HG03135 (cell line): ENCODE measurements around the gene ASPA.
"Not testable (repeated sequence)": the region's sequence is repeated elsewhere in the genome, so short reads cannot be mapped to it uniquely, and the experiment has no call there.

Experiments used
- ATAC-seq: cut with Tn5 transposase; IDR thresholded peaks from one replicate; pipeline ENCODE4 v1.9.1; 2021; ENCODE audit warnings: mild to moderate bottlenecking, moderate library complexity; ENCODE audit not compliant: unreplicated experiment

Gene ASPA

DNA sequence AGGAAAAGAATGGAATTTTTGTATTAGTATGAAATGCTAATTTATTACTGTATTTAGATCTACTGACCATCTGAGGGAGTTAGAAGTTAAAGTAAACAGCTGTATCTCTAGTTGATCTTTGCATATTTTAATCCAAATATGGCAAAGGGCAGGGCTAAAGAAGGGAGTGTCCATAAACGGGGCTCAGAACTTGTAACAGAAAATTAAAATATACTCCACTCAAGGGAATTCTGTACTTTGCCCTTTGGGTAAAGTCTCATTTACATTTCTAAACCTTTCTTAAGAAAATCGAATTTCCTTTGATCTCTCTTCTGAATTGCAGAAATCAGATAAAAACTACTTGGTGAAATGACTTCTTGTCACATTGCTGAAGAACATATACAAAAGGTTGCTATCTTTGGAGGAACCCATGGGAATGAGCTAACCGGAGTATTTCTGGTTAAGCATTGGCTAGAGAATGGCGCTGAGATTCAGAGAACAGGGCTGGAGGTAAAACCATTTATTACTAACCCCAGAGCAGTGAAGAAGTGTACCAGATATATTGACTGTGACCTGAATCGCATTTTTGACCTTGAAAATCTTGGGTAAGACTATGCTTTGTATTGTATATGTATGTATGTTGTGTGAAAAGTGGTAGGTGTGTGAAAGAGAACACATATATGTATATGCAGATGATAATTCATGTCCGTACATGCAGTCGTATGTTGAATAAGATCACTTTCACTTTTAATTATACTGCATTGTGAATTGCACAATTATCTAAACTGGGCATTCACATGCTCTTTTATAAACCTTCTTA, at the start of gene ASPA:
TSS of gene ASPA (plus strand) at position 186 of the 799 bp plus-strand sequence. CDS start at position 349, 163 bp downstream.
- ATAC-seq: no peak

- ATAC-seq: not testable (repeated sequence)
These were observed 42.6 kb upstream of the ASPA start for GRCh38 chr17:3433215-3433614.

DNA sequence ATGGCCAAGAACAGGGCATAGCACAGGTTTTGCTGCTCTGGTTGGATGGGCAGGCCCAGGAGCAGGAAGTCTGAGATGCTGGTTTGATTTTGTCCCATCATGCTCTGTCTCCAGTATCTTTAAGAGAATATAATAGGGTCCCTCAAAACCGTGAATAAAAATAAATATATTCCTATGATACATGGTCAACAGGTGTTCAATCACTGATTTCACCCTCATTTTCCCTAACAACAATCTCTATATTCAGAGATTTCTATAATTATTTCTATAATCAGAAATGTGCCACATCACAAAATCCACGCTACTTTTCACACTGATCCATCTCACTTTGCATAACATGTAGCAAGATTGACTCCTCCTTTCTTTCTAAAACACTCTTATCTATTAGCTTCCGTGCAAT, 42.1 kb upstream of the ASPA start, which contains the start of gene OR1E2:
TSS of gene OR1E2 (minus strand) at position 101 of the 400 bp plus-strand sequence. CDS start at position 101, 0 bp downstream.
- no peak for ATAC-seq

- no peak for ATAC-seq
These were observed 37.4 kb upstream of the ASPA start for GRCh38 chr17:3438368-3438767.

DNA sequence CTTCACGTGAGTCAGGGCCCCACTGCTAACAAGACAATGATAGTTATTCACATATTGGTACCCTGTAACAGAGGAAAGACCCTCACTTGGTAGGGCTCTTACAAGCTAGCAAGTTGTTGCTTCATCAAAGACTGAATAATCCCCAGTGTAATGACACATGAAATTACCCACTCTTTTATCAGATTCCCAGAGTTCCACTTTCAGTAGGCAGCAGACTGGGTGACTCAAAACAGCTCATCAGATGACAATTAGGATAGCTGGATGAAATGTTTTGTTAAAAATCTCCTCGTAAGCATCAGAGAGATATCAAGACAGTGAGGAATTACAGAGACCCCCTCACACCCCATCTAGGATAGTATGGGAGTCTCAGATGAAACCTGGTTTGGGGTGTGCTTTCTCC, 35.3 kb upstream of the ASPA start:
- ATAC-seq: no peak

GRCh38 chr17:3447625-3448024, 28.2 kb upstream of the ASPA start:
- no peak for ATAC-seq

GRCh38 chr17:3448059-3448665, 27.6 kb upstream of the ASPA start:
- ATAC-seq: no peak

DNA sequence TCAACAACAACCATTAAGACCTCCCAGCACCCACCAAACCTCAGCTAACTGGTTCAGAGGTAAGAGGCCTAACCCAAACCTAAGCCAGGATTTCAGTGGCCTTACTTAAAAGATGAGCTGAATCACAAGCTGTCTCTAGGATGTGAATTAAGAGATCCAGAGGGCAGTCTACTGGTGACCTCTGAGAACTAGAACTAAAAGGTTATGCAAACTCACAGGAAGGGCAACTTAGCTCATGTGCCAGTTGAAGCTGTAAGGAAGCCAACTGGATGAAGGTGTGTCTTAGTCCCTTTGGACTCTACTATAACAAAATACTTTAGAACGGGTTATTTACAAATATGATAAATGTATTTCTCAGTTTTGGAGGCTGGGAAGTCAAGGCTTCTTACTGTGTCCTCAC, 9.4 kb upstream of the ASPA start:
- ATAC-seq: not testable (repeated sequence)

DNA sequence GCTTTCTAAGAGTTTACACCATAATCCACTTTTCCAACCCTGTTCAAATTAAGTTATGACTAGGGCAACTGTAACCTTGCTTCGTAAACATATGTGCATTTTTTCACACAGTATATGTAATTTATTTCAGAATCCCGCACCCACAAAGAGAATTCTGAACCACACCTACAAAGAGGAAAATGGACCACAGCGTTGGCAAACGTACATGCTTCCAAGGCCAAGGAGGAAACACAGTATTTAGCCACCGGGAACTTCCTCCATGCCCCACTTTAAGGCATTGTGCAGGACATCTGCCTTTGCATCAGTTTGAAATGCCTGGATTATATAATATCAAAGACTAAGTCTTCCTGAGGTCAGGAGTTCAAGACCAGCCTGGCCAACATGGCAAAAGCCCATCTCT, 6.3 kb upstream of the ASPA start:
- ATAC-seq: no peak

- no peak for ATAC-seq
These were observed 4.2 kb upstream of the ASPA start, which contains the start of gene SPATA22 for GRCh38 chr17:3471599-3471998. SPATA22 (minus strand) TSS chr17:3471819; CDS start chr17:3469325, 2,494 bp downstream.

DNA sequence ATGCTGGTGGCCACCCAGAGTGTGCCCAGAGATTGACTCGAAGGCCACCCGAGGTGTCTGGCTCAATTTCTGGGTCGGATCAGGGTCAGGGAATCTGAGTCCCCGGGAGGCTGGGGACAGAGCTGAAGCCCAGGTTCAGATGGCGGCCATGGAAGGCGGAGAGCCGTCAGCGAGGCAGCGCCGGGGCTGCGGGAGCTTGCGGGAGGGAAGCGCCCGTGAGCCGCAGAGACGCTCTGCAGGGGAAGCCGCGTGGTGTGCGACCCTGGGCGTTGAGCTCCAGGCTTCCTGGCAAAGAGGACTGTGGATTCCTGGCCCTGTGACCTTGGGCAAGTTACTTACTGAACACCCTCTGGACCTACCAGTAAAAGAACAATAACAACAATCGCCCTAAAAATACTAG, 3.7 kb upstream of the ASPA start:
- no peak for ATAC-seq

DNA sequence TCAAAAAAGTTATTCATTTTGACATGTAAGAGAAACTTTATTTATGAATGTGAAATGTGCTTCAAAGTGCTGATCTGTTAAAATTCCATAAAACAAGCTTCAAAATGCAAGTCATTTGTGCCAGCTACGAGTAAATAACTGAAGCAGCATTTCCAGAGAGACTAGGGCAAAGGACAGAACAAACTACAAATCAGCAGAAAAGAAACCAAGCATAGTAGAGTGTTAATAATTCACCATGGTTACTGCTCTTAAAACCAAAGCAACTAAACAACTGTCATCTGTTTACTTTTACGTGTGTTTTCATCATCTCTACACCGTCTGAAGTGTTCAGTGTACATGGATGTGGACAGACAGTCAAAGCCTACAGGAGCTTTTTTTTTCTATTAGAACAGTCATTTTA, 1.6 kb upstream of the ASPA start:
- no peak for ATAC-seq

- ATAC-seq: no peak
These were observed 529 bp upstream of the ASPA start for GRCh38 chr17:3475251-3475685.

DNA sequence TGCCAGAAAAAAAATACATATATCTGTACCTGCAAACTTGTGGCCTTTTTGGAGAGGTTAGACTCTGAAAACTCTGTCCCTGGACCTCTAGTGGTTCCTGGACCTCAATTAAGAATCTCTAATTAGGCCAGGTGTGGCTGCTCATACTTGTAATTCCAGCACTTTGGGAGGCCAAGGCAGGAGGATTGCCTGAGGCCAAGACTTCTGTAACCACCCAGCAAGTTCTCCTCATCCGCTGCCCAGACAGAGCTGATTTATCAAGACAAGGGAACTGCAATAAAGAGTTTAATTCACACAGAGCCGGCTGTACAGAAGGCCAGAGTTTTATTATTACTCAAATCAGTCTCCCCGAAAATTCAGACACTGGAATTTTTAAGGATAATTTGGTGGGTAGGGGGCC, 4.2 kb downstream of the ASPA start:
- ATAC-seq: no peak

DNA sequence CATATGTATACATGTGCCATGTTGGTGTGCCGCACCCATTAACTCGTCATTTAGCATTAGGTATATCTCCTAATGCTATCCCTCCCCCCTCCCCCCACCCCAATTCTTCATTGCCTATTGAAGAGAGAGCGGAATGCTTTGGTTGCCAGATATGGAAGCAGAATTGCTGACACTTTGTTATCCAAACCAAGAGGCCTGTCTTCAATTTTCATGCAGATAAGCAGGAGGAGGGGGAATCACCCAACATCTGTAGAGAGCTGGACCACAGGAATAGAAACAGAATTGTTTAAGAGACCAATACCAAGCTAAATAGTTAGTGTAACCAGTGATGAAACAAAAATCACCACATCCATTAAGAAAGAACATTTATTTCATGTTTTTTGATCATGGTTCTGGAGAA, 7.1 kb downstream of the ASPA start:
- ATAC-seq: no peak

DNA sequence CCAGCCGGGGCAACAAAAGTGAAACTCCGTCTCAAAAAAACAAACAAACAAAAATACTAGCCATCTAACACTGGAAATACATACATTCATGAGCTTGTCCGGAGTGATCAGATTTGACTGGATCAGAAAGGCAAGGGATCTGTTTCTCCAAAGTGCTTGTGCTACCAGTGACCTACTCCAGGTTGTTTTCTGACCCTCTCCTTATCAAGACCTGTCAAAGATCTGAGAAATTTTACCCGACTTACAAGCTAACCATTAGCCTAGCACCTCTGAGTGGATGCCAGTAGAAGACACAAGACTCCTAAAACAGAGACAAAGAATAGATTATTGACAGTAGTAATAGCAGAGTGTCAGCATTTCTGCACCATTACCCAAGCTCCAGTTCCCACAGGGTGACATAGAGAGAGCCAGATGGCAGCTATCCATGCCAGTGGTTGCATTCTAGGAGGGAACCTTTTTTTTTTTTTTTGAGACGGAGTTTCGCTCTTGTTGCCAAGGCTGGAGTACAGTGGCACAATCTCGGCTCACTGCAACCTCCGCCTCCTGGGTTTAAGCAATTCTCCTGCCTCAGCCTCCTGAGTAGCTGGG, 9.8 kb downstream of the ASPA start:
- ATAC-seq: no peak

GRCh38 chr17:3497101-3497500, 21.3 kb downstream of the ASPA start:
- ATAC-seq: no peak

DNA sequence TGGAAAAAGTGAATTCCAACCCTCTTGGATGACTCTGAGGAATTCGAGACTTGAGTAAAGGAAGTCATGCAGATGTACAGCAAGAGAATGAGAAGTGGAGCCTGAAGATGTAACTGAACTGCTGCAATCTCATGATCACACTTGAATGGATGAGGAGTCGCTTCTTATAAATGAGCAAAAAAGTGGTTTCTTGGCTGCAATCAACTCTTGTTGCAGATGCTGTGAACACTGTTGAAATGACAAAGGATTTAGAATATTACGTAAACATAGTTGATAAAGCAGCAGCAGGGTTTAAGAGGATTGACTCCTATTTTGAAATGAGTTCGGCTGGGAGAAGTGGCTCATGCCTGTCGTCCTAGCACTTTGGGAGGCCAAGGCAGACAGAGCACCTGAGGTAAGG, 25.5 kb downstream of the ASPA start:
- ATAC-seq: no peak

- no peak for ATAC-seq
These were observed 26.7 kb downstream of the ASPA start for GRCh38 chr17:3502466-3502865.

DNA sequence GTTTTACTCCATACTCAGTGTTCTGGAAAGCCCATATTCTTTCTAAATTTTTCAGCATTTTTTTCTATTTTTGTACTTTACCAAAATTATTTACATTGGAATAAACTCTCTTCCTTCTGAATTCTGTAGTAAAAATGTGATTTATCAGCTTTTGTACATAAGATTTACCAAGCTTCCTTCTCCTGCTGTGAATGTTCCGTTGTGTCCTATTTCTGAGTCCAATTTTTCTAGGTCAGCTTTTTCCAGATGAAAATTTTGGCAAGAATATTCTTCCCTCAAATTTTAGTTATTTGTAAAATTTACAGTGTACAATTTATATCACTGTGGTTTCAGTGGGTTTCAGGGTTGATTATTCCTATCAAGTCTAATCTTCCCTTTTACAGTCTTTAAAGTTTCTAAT, 27.5 kb downstream of the ASPA start:
- no peak for ATAC-seq

DNA sequence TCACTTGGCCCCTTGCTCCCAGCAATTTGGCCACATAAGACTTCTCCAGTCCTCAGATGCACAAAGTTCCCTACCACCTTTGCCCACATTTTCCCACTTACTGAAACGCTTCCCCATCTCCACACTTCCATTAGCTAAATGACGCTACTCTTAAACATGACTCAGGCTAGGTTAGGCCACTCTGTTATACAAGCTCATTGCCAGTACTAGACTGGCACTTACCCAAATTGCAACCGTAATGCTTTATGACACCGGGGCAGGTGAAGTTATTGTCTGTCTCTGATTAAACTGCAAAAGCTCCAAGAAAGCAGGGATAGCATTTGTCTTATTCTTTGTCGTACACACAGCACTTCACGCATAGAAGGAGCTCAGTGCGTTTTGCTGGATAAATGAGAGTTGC, 29.2 kb downstream of the ASPA start:
- ATAC-seq: no peak

- no peak for ATAC-seq
These were observed 30.3 kb downstream of the ASPA start for GRCh38 chr17:3506054-3506453.
